ENCODE measurements around the gene NF2.

GRCh38 chr22:29693671-29694070 is 90.2 kb downstream of the NF2 start:
- no peak for TF ChIP-seq CTBP1 (IDR thresholded peaks at IDR 0.05; ENCODE audit: borderline replicate concordance)
- TF ChIP-seq ELF4 (IDR thresholded peaks at IDR 0.05), result no peak
- no peak for TF ChIP-seq TARDBP (IDR thresholded peaks at IDR 0.05)

Data from HEK293T (cell line).